OCI-LY1 (cell line): ENCODE data around the gene PABPN1L.

Experiments used
- H2AFZ ChIP-seq: fragments of 200-600 bp; sonication (generic), shearing (Covaris generic); 2 replicates; pipeline ENCODE4 v1.6.0; 2014; ENCODE audit warnings: antibody characterized with exemption, mild to moderate bottlenecking, low read length
- H3F3A ChIP-seq: fragments of 200-600 bp; sonication (generic), shearing (Covaris generic); 2 replicates; pipeline ENCODE4 v1.6.0; 2014; ENCODE audit warnings: mild to moderate bottlenecking, antibody characterized with exemption, low read length, moderate library complexity; ENCODE audit not compliant: insufficient read depth
- H3K27ac ChIP-seq: fragments of 200-600 bp; sonication (generic); 2 replicates; pipeline ENCODE4 v1.5.1; 2014; ENCODE audit warnings: low read length, mixed run types, mild to moderate bottlenecking, low read depth; ENCODE audit not compliant: poor library complexity, severe bottlenecking
- H3K27me3 ChIP-seq: fragments of 200-600 bp; sonication (generic); 2 replicates; pipeline ENCODE4 v1.6.0; 2014; ENCODE audit warnings: antibody characterized with exemption, mild to moderate bottlenecking, low read length, moderate library complexity; ENCODE audit not compliant: insufficient read depth
- H3K36me3 ChIP-seq: fragments of 200-600 bp; sonication (generic); 2 replicates; pipeline ENCODE4 v1.6.1; 2014; ENCODE audit warnings: mild to moderate bottlenecking, antibody characterized with exemption, low read length, moderate library complexity, mixed read lengths; ENCODE audit not compliant: insufficient read depth
- H3K4me1 ChIP-seq: fragments of 200-600 bp; sonication (generic); 2 replicates; pipeline ENCODE4 v1.5.1; 2014; ENCODE audit warnings: mild to moderate bottlenecking, low read length, moderate library complexity; ENCODE audit not compliant: insufficient read depth, severe bottlenecking
- H3K4me2 ChIP-seq: fragments of 200-600 bp; sonication (generic), shearing (Covaris generic); 2 replicates; pipeline ENCODE4 v1.6.1; 2014; ENCODE audit warnings: low read length
- H3K4me3 ChIP-seq: fragments of 200-600 bp; sonication (generic); 2 replicates; pipeline ENCODE4 v1.5.1; 2014; ENCODE audit warnings: low read length, low read depth, mild to moderate bottlenecking, mixed read lengths; ENCODE audit not compliant: poor library complexity, severe bottlenecking
- H3K79me2 ChIP-seq: fragments of 200-600 bp; shearing (Covaris generic); 2 replicates; pipeline ENCODE4 v1.6.1; 2016; ENCODE audit warnings: mixed run types, low read length, mixed read lengths; ENCODE audit not compliant: insufficient read depth
- H3K9ac ChIP-seq: fragments of 200-600 bp; sonication (generic), shearing (Covaris generic); 2 replicates; pipeline ENCODE4 v1.6.1; 2014; ENCODE audit warnings: mild to moderate bottlenecking, low read length, mixed read lengths
- H3K9me2 ChIP-seq: fragments of 200-600 bp; sonication (generic), shearing (Covaris generic); 2 replicates; pipeline ENCODE4 v1.6.1; 2014; ENCODE audit warnings: low read depth, mild to moderate bottlenecking, low read length, mixed read lengths
- H3K9me3 ChIP-seq: fragments of 200-600 bp; shearing (Covaris generic); 2 replicates; pipeline ENCODE4 v1.6.1; 2014; ENCODE audit warnings: low read length, mixed read lengths
- H4K20me1 ChIP-seq: fragments of 200-600 bp; sonication (generic), shearing (Covaris generic); 2 replicates; pipeline ENCODE4 v1.6.0; 2016; ENCODE audit warnings: mild to moderate bottlenecking, low read length; ENCODE audit not compliant: insufficient read depth
- EZH2 ChIP-seq: fragments of 200-600 bp; sonication (generic), shearing (Covaris generic); IDR thresholded peaks from 2 replicates; pipeline ENCODE4 v1.8.0; 2017; ENCODE audit warnings: borderline replicate concordance, mixed run types, mild to moderate bottlenecking, antibody characterized with exemption, low read length, moderate library complexity, mixed read lengths
- TF ChIP-seq, protein P1 (sequence below): fragments of 200-600 bp; sonication (generic), shearing (Covaris generic); IDR thresholded peaks from 2 replicates; pipeline ENCODE4 v1.5.1; 2017; ENCODE audit warnings: mild to moderate bottlenecking, antibody characterized with exemption, low read length, moderate library complexity, mixed read lengths

The PABPN1L gene

DNA sequence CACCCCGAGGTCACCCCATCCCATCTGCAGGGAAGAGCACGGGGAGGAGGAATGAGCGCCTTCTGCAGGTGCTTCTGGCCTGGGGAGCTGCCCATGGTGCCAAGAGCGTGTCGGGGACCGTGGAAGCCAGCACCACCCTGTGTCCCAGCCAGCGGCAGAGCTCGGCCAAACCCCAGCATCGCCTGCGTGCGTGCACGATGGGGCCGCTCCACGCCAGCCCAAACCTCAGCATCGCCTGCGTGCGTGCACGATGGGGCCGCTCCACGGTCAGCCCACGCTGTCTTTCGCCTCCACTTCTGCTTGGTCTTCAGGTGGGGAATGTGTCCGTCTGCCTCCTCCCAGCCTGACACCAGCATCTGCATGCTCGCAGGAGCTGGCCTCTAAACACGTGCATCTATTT is 23.7 kb downstream of the PABPN1L start:
- H3K79me2 ChIP-seq: no peaks in the 10 kb centered on the region
- H3K9ac ChIP-seq: no peak overlapping the region
- H3K9me2 ChIP-seq: no peaks in the 10 kb centered on the region
- no peak overlapping the region for H3K4me2 ChIP-seq
- no peak overlapping the region for H2AFZ ChIP-seq
- no peaks in the 10 kb centered on the region for H3K36me3 ChIP-seq
- no peak overlapping the region for H3K27ac ChIP-seq
- H3K4me3 ChIP-seq: no peak overlapping the region
- H3F3A ChIP-seq: no peaks in the 10 kb centered on the region
- no peaks in the 10 kb centered on the region for H3K9me3 ChIP-seq
- no peaks in the 10 kb centered on the region for H4K20me1 ChIP-seq
- H3K27me3 ChIP-seq: no peaks in the 10 kb centered on the region
- TF ChIP-seq, protein P1, sequence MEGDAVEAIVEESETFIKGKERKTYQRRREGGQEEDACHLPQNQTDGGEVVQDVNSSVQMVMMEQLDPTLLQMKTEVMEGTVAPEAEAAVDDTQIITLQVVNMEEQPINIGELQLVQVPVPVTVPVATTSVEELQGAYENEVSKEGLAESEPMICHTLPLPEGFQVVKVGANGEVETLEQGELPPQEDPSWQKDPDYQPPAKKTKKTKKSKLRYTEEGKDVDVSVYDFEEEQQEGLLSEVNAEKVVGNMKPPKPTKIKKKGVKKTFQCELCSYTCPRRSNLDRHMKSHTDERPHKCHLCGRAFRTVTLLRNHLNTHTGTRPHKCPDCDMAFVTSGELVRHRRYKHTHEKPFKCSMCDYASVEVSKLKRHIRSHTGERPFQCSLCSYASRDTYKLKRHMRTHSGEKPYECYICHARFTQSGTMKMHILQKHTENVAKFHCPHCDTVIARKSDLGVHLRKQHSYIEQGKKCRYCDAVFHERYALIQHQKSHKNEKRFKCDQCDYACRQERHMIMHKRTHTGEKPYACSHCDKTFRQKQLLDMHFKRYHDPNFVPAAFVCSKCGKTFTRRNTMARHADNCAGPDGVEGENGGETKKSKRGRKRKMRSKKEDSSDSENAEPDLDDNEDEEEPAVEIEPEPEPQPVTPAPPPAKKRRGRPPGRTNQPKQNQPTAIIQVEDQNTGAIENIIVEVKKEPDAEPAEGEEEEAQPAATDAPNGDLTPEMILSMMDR: no peak
- no peak for TF ChIP-seq EZH2
- H3K4me1 ChIP-seq: no peaks in the 10 kb centered on the region

DNA sequence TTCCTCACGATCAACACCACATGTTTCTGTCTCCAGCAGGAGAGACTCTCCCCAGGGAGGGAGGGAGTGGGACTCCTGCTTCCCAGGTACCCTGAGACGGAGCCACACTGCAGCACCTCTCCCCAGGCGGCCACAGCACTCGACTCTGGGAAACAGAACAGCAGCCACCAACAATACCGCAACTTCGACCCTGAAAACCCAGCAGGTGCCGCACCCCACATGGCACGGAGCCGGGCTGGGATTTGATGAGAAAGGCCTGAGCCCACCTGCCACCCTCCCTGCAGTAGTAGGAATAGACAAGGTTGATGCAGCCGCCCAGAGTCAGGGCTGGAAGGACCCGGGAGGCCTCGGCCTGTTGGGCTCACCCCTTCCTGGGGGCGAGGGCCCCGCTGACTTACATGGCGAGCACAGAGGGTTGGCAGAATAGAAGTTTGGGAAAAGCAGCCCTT is 24.1 kb downstream of the PABPN1L start:
- Histone ChIP-seq H3K79me2 (no peaks in the 10 kb centered on the region), H3K36me3 (no peaks in the 10 kb centered on the region), H3K9ac (no peak overlapping the region), H3K4me3 (no peak overlapping the region), H2AFZ (no peak overlapping the region), H3F3A (no peaks in the 10 kb centered on the region), H3K9me3 (no peaks in the 10 kb centered on the region), H3K4me2 (no peak overlapping the region), H3K27me3 (no peaks in the 10 kb centered on the region), H3K4me1 (no peaks in the 10 kb centered on the region), H4K20me1 (no peaks in the 10 kb centered on the region), H3K27ac (no peak overlapping the region), H3K9me2 (no peaks in the 10 kb centered on the region)
- TF ChIP-seq, protein P1: no peak
- no peak for TF ChIP-seq EZH2

DNA sequence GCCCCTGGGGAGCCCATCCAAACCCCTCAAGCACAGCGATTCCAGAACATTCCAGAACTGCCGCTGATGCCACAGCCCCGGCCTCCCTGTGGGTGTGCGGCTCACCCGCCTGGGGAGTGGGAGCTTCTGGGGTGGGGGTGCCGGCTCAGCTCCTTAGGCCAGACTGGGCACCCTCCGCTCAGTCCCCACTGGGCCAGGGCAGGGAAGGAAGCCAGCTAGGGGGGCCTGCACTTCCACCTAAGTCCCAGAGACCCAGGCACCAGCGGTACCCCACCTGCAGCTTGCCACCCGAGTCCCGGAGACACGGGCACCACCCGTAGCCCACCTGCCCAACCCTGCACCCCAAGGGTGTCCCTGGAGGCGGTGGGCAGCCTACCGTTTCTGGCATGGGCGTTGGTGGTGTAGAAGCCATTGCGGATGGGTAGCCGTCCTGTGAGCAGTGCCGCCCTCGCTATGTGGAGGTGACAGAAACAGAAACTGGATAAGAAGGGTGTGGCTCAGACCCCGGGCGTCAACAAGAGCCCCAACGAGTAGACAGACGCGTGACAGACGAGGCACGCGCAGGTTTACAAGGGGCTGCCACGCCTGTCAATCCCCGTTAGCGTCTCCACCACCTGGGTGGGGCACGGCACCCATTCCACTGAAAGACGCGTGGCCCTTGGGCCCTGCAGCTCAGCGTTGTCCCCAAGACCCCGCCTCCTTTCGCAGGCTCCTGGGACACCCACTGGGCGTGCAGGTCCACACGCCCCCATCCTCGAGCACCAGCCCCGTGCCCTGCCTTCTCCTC is 24.7 kb downstream of the PABPN1L start:
- Histone ChIP-seq H3K4me1 (no peaks in the 10 kb centered on the region), H3K9me2 (no peaks in the 10 kb centered on the region), H3K36me3 (no peaks in the 10 kb centered on the region), H3K9me3 (no peaks in the 10 kb centered on the region), H4K20me1 (no peaks in the 10 kb centered on the region), H3K4me3 (no peak overlapping the region), H3K9ac (no peak overlapping the region), H3F3A (no peaks in the 10 kb centered on the region), H3K27ac (no peak overlapping the region), H2AFZ (no peak overlapping the region), H3K27me3 (no peaks in the 10 kb centered on the region), H3K79me2 (no peaks in the 10 kb centered on the region), H3K4me2 (no peak overlapping the region)
- no peak for TF ChIP-seq EZH2
- TF ChIP-seq, protein P1: no peak
